Activated CD4-positive, alpha-beta T cell treated with anti-CD3 and anti-CD28 coated beads, Interleukin-2, amount 10 ng/mL, durations not matched to agents 24 days and 14 days (primary cell): Measurements from ENCODE around the gene HHIPL2. TPM values are rescaled to one million over a fixed set of nuclear protein-coding genes. Genes with fewer than 3 reads are reported as not detected.
A peak's percentile ranks its signal among the peaks of the same experiment; 100 is the strongest.

ENCODE experiments used
- DNase-seq: peaks from one replicate; pipeline ENCODE4 v3.0.0; 2022
- H3K27ac Mint-ChIP-seq: one replicate; pipeline ENCODE4 v1.8.0; 2022; ENCODE audit warnings: mild to moderate bottlenecking, mixed read lengths
- H3K27me3 Mint-ChIP-seq: one replicate; pipeline ENCODE4 v1.8.0; 2022; ENCODE audit warnings: mixed read lengths
- H3K36me3 Mint-ChIP-seq: one replicate; pipeline ENCODE4 v1.8.0; 2022; ENCODE audit warnings: low read depth, mild to moderate bottlenecking, mixed read lengths
- H3K4me1 Mint-ChIP-seq: one replicate; pipeline ENCODE4 v1.8.0; 2021; ENCODE audit warnings: mixed read lengths
- H3K4me3 Mint-ChIP-seq: one replicate; pipeline ENCODE4 v1.8.0; 2022; ENCODE audit warnings: mild to moderate bottlenecking, moderate library complexity, mixed read lengths
- H3K9me3 Mint-ChIP-seq: one replicate; pipeline ENCODE4 v1.8.0; 2021; ENCODE audit warnings: mixed read lengths
- intact Hi-C: fragments of 100-400 bp; cut with micrococcal nuclease; formaldehyde crosslinking; loops from one replicate; pipeline ENCODE4 v1.15.1; 2023
- total RNA-seq: library from RNA; stranded (reverse); gene quantifications from 2 replicates; pipeline ENCODE4 v1.2.3, GENCODE V29; 2022

HHIPL2 gene
- total RNA-seq, 1 donor from 2014 or later, result 0.82 TPM

DNA sequence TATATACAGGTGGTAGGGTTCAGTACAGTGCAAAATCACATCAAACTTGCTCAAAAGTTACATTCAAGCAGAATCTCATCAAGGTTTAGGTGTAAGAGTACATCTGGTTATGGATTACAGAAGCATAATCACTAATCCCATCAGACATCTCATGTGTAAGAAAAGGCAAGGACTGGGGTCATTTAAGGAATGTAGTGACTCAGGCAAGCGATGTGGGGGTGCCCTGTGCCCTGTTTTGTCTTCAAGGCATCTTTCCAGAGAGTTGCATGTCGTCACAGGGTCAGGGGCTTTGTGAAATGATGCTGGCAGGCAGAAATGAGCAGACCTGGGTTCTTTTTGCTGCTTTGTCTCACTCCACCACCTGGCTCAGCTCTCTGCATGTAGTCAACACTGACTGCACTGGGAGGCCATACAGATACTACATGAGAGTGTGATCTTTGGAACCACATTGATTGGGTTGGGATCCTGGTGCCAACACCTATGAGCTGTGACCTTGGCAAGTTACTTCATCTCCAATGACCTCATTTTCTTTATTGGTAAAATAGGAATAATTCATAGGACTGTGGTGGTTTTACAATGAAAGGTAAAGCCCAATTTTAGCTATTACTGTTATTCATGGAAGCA, 8.2 kb upstream of the HHIPL2 start:
- Mint-ChIP-seq H3K27ac (no peak overlapping the region), H3K4me3 (no peak overlapping the region), H3K27me3 (no peaks in the 10 kb centered on the region), H3K36me3 (peaks cover 22% of the 10 kb centered on the region), H3K4me1 (no peaks in the 10 kb centered on the region), H3K9me3 (no peaks in the 10 kb centered on the region)
- intact Hi-C loops, result no loop called here
- DNase-seq, result no peak

DNA sequence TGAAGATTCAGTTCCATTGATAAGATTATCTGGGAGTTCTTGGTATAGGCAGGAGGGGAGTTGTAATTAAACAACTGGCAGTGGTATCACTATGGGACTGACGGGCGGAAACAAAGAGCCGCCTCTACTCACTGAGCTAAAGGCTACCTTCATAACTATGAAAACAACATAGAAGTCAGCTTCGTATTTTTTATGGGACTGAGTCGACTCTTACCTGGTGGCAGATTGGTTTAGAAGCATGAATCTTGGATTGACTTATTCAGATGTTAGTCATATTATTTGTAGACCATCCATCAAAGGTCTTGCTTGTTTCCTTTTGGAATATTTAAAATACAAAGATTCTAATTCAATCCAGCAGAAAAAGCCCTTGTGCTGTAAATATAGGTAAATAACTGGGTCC, 6.3 kb upstream of the HHIPL2 start:
- Mint-ChIP-seq H3K4me1 (no peaks in the 10 kb centered on the region), H3K9me3 (no peaks in the 10 kb centered on the region), H3K36me3 (peaks cover 11% of the 10 kb centered on the region), H3K27ac (no peak overlapping the region), H3K27me3 (no peaks in the 10 kb centered on the region), H3K4me3 (no peak overlapping the region)
- DNase-seq, result no peak
- intact Hi-C loops, result no loop called here

GRCh38 chr1:222552882-222553281, 5.0 kb upstream of the HHIPL2 start:
- no peak for DNase-seq
- Mint-ChIP-seq H3K9me3 (no peaks in the 10 kb centered on the region), H3K36me3 (peaks cover 8% of the 10 kb centered on the region), H3K4me1 (no peaks in the 10 kb centered on the region), H3K27me3 (no peaks in the 10 kb centered on the region), H3K4me3 (no peak overlapping the region), H3K27ac (no peak overlapping the region)
- intact Hi-C loops, result no loop called here

- DNase-seq, result no peak
- Mint-ChIP-seq H3K27ac (no peak overlapping the region), H3K4me3 (no peak overlapping the region), H3K4me1 (no peaks in the 10 kb centered on the region), H3K9me3 (no peaks in the 10 kb centered on the region), H3K36me3 (no peaks in the 10 kb centered on the region), H3K27me3 (peaks cover 8% of the 10 kb centered on the region)
- intact Hi-C loops, result no loop called here
Observed at GRCh38 chr1:222547260-222547614, 667 bp downstream of the HHIPL2 start.

GRCh38 chr1:222546548-222547259, 1.2 kb downstream of the HHIPL2 start:
- intact Hi-C loops, result no loop called here
- H3K27ac Mint-ChIP-seq, result no peak overlapping the region
- peaks cover 8% of the 10 kb centered on the region for H3K27me3 Mint-ChIP-seq
- no peak overlapping the region for H3K4me3 Mint-ChIP-seq
- no peak for DNase-seq
- no peaks in the 10 kb centered on the region for H3K36me3 Mint-ChIP-seq
- no peaks in the 10 kb centered on the region for H3K9me3 Mint-ChIP-seq
- H3K4me1 Mint-ChIP-seq, result no peaks in the 10 kb centered on the region

GRCh38 chr1:222546091-222546490, 1.8 kb downstream of the HHIPL2 start:
- no peaks in the 10 kb centered on the region for H3K4me1 Mint-ChIP-seq
- intact Hi-C loops, result no loop called here
- H3K4me3 Mint-ChIP-seq, result no peak overlapping the region
- no peak overlapping the region for H3K27ac Mint-ChIP-seq
- no peaks in the 10 kb centered on the region for H3K9me3 Mint-ChIP-seq
- DNase-seq, result no peak
- no peaks in the 10 kb centered on the region for H3K36me3 Mint-ChIP-seq
- H3K27me3 Mint-ChIP-seq, result peaks cover 8% of the 10 kb centered on the region

DNA sequence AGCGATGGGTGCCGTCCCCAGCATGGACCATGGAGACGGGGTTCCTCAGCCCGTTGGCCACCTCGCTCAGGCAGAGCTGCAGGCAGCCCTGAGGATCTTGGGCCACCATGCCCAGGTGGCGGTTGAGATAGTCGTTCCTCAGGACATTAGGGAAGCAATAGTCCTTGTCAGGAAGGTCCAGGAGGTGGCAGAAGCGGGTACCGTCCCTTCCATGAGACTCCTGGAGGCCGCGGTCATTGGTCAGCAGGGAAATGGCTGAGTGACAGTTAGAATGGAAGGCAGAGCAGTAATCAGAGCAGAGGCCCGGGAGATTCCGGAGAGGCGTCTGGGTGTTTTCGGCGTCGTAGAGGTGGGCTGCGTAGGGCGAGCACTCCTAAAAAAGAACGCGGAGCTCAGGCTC, 4.1 kb downstream of the HHIPL2 start:
- H3K4me1 Mint-ChIP-seq, result no peaks in the 10 kb centered on the region
- peaks cover 8% of the 10 kb centered on the region for H3K27me3 Mint-ChIP-seq
- peak; percentile 37 for DNase-seq
- no peaks in the 10 kb centered on the region for H3K36me3 Mint-ChIP-seq
- intact Hi-C loops, result no loop called here
- no peak overlapping the region for H3K27ac Mint-ChIP-seq
- no peak overlapping the region for H3K4me3 Mint-ChIP-seq
- no peaks in the 10 kb centered on the region for H3K9me3 Mint-ChIP-seq

- DNase-seq, result no peak
- Mint-ChIP-seq H3K27ac (no peak overlapping the region), H3K27me3 (peaks cover 4% of the 10 kb centered on the region), H3K4me3 (no peak overlapping the region), H3K9me3 (no peaks in the 10 kb centered on the region), H3K36me3 (no peaks in the 10 kb centered on the region), H3K4me1 (no peaks in the 10 kb centered on the region)
- intact Hi-C loops, result no loop called here
Observed at GRCh38 chr1:222540598-222540995, 7.3 kb downstream of the HHIPL2 start.

- intact Hi-C loops, result no loop called here
- Mint-ChIP-seq H3K9me3 (no peaks in the 10 kb centered on the region), H3K27ac (no peak overlapping the region), H3K36me3 (no peaks in the 10 kb centered on the region), H3K4me3 (no peak overlapping the region), H3K4me1 (no peaks in the 10 kb centered on the region), H3K27me3 (peaks cover 2% of the 10 kb centered on the region)
- no peak for DNase-seq
Observed at GRCh38 chr1:222539951-222540597, 7.8 kb downstream of the HHIPL2 start.

DNA sequence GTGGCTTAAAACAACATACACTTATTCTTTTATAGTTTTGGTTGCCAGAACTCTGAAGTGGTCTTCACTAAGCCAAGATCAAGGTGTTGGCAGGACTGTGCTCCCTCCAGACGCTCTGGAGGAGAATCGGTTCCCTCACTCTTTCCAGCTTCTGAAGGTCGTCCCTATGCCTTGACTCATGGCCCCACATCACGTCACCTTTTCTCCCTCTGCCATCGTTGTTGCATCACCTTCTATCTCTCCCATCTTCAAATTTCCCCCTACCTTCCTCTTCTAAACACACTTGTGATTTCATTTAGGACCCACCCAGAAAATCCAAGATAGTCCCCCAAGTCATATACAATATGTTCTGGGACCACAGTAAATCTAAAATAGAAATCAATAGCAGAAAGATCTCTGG, 12.4 kb downstream of the HHIPL2 start:
- intact Hi-C loops, result no loop called here
- no peak for DNase-seq
- Mint-ChIP-seq H3K36me3 (no peaks in the 10 kb centered on the region), H3K9me3 (no peaks in the 10 kb centered on the region), H3K4me1 (no peaks in the 10 kb centered on the region), H3K27me3 (peaks cover 4% of the 10 kb centered on the region), H3K4me3 (no peak overlapping the region), H3K27ac (no peak overlapping the region)

GRCh38 chr1:222530852-222531251, 17.1 kb downstream of the HHIPL2 start:
- Mint-ChIP-seq H3K27me3 (peaks cover 9% of the 10 kb centered on the region), H3K4me3 (no peak overlapping the region), H3K9me3 (no peaks in the 10 kb centered on the region), H3K36me3 (no peaks in the 10 kb centered on the region), H3K27ac (no peak overlapping the region), H3K4me1 (no peaks in the 10 kb centered on the region)
- no peak for DNase-seq
- intact Hi-C loops, result no loop called here

DNA sequence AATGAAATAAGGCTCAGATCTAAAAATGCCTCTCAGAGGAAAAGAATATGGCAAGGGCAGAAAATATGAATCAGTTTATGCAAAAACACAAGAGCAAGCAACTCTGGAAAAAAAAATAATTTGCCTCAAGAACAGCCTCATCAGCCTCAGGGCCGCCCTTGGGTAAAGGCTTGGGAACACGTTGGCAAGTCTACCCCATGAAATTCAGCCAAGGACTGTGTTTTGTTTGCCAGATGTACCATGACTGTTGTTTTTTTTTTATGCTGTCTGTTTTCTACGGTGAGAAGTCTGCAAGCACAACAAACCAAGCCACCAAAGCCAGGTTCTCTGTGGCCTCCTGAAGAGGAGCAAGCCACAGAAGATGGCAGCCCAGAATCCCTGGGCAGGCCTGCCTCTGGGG, 18.0 kb downstream of the HHIPL2 start:
- Mint-ChIP-seq H3K4me1 (no peaks in the 10 kb centered on the region), H3K4me3 (no peak overlapping the region), H3K36me3 (no peaks in the 10 kb centered on the region), H3K27ac (no peak overlapping the region), H3K9me3 (no peaks in the 10 kb centered on the region), H3K27me3 (peaks cover 9% of the 10 kb centered on the region)
- intact Hi-C loops, result no loop called here
- no peak for DNase-seq

- intact Hi-C loops, result no loop called here
- Mint-ChIP-seq H3K27ac (no peak overlapping the region), H3K4me3 (no peak overlapping the region), H3K4me1 (no peaks in the 10 kb centered on the region), H3K27me3 (peaks cover 8% of the 10 kb centered on the region), H3K36me3 (no peaks in the 10 kb centered on the region), H3K9me3 (no peaks in the 10 kb centered on the region)
- DNase-seq, result no peak
Observed at GRCh38 chr1:222529181-222529580, 18.7 kb downstream of the HHIPL2 start.

- Mint-ChIP-seq H3K27me3 (peaks cover 10% of the 10 kb centered on the region), H3K4me1 (no peaks in the 10 kb centered on the region)
- intact Hi-C loops, result no loop called here
Observed at GRCh38 chr1:222525951-222526350, 22.0 kb downstream of the HHIPL2 start.

More at GRCh38 chr1:222525951-222526350, 22.0 kb downstream of the HHIPL2 start:
- Mint-ChIP-seq H3K27ac (no peak overlapping the region), H3K36me3 (no peaks in the 10 kb centered on the region), H3K4me3 (no peak overlapping the region), H3K9me3 (no peaks in the 10 kb centered on the region)
- no peak for DNase-seq
